Measurements from ENCODE around the gene ALG6. TPM values are rescaled to one million over a fixed set of nuclear protein-coding genes. Genes with fewer than 3 reads are reported as not detected.
"Not testable (repeated sequence)": the region's sequence is repeated elsewhere in the genome, so short reads cannot be mapped to it uniquely, and the experiment has no call there.

The ALG6 gene
- total and polyA plus RNA-seq, 2 donors: 6.9 to 40.4 TPM

- not testable (repeated sequence) for H3K36me3 ChIP-seq (ENCODE audit: insufficient read depth); DNase-seq (ENCODE audit: extremely low spot score); H3K4me3 ChIP-seq (ENCODE audit: low read depth, low read length); H3K27ac ChIP-seq (ENCODE audit: low read depth); H3K4me1 ChIP-seq (ENCODE audit: insufficient read depth)
- WGBS: 89% methylated on average over 2 of the region's 2 CpGs
Observed at GRCh38 chr1:63356234-63356633, 11.2 kb upstream of the ALG6 start.

- DNase-seq (ENCODE audit: extremely low spot score): no peak
- Histone ChIP-seq H3K36me3 (ENCODE audit: insufficient read depth) (no peaks in the 10 kb centered on the region), H3K4me1 (ENCODE audit: insufficient read depth) (no peaks in the 10 kb centered on the region), H3K27ac (ENCODE audit: low read depth) (no peak overlapping the region), H3K4me3 (ENCODE audit: low read depth, low read length) (no peak overlapping the region)
- WGBS: 90% methylated on average over 5 of the region's 5 CpGs
Observed at GRCh38 chr1:63359561-63359960, 7.9 kb upstream of the ALG6 start.

- DNase-seq (ENCODE audit: extremely low spot score): no peak
- Histone ChIP-seq H3K27ac (ENCODE audit: low read depth) (no peak overlapping the region), H3K4me1 (ENCODE audit: insufficient read depth) (no peaks in the 10 kb centered on the region), H3K4me3 (ENCODE audit: low read depth, low read length) (no peak overlapping the region), H3K36me3 (ENCODE audit: insufficient read depth) (no peaks in the 10 kb centered on the region)
- WGBS: 76% methylated on average over 1 of the region's 1 CpG
Observed at GRCh38 chr1:63362073-63362472, 5.4 kb upstream of the ALG6 start.

DNA sequence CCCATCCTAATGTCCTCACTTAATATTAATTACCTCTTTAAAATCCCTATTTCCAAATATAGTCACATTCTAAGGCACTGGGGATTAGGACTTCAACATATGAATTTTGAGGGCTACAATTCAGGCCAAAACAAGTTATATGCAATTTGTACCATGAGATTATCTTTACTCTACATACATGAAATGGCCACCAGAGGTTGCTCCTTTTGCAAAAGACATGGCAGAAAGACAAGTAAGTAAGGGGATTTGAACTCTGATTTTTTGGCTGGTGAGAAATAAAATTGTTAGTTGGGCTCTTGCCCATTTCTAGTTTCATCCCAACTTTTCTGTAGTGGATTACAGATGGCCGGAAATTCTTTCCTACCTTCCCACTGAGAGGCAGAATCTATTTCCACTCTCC, 4.8 kb upstream of the ALG6 start:
- Histone ChIP-seq H3K36me3 (ENCODE audit: insufficient read depth) (no peaks in the 10 kb centered on the region), H3K4me1 (ENCODE audit: insufficient read depth) (no peaks in the 10 kb centered on the region), H3K27ac (ENCODE audit: low read depth) (no peak overlapping the region), H3K4me3 (ENCODE audit: low read depth, low read length) (no peak overlapping the region)
- no peak for DNase-seq (ENCODE audit: extremely low spot score)
- 91% methylated on average over 1 of the region's 1 CpG for WGBS

DNA sequence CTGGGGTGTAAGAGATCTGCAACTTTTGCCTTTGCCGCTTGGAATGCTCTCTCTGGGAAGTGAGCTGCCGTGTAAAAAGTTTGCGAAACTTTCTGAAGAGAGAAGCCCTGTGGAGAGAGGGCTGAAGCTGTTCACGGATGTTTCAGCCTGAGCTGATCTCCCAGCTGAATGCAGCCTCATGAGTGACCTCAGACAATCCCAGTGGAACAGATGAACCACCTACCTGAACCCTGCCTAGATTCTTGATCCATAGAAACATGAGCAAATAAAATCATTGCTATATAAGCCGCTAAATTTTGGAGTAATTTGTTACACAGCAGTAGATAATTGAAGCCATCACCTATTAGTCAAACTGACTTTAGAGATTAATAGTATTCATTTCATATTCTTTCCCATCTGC, 4.4 kb upstream of the ALG6 start:
- no peaks in the 10 kb centered on the region for H3K4me1 ChIP-seq (ENCODE audit: insufficient read depth)
- no peak overlapping the region for H3K27ac ChIP-seq (ENCODE audit: low read depth)
- WGBS: 88% methylated on average over 5 of the region's 5 CpGs
- no peaks in the 10 kb centered on the region for H3K36me3 ChIP-seq (ENCODE audit: insufficient read depth)
- H3K4me3 ChIP-seq (ENCODE audit: low read depth, low read length): no peak overlapping the region
- no peak for DNase-seq (ENCODE audit: extremely low spot score)

DNA sequence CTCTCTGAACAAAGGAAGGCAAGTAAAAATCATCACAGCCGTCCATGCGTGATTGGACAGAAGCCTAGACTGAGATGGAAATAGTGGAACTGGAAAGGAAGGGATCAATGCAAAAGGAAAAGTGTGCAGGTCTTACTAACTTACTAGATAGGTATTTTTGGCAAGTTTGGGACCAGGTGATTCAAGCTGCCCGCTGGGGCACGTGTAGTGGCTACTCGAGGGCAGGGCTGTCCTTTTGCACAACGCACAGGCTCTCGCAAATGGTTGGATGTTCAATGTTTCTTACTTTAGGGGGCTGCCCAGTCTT, 566 bp upstream of the ALG6 start:
- H3K27ac ChIP-seq (ENCODE audit: low read depth): no peak overlapping the region

DNA sequence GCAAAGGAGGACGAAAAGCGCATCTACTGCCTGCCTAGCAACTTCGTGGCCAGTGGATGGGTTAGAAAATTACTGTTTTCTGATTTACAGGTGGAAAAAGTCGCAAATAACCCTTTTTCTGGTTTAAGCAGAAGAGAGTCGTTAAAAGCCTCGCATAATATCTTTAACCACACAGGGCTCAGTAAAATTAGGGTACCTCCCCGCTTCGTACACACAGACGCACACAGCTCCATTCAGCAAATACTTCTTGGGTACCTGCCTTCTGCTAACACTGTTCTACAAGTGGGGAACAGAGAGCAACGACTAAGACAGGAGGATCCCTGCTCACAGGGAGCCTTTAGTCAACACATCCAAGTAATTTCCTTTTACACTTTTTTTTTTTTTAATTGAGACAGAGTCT, 704 bp downstream of the ALG6 start:
- Histone ChIP-seq H3K27ac (ENCODE audit: low read depth) (no peak overlapping the region), H3K4me3 (ENCODE audit: low read depth, low read length) (peak overlapping the region; percentile 72), H3K36me3 (ENCODE audit: insufficient read depth) (no peaks in the 10 kb centered on the region), H3K4me1 (ENCODE audit: insufficient read depth) (no peaks in the 10 kb centered on the region)
- WGBS: 1% methylated on average over 10 of the region's 10 CpGs
- DNase-seq (ENCODE audit: extremely low spot score): no peak

More for the DNA sequence above, 566 bp upstream of the ALG6 start:
- no peaks in the 10 kb centered on the region for H3K36me3 ChIP-seq (ENCODE audit: insufficient read depth)
- DNase-seq (ENCODE audit: extremely low spot score): no peak
- peak overlapping the region; percentile 72 for H3K4me3 ChIP-seq (ENCODE audit: low read depth, low read length)
- H3K4me1 ChIP-seq (ENCODE audit: insufficient read depth): no peaks in the 10 kb centered on the region
- WGBS: 84% methylated on average over 7 of the region's 7 CpGs

DNA sequence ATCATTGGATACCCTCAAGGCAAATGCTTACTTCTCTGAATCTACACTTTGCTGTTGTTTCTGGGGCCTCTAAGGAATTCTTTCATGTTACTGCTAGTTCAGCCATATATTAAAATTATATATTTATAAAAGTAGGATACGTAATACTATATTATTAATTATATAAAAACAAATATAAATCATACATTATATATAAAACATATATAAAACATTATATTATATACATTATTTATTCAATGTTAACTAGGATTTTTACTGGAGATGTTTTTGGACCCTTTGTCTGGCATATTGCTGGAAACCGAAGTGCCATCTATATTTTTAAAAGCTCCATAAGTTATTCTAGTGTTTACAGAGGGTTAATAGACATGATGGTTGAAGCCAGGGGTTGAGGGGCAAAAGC, 12.2 kb downstream of the ALG6 start:
- WGBS: 96% methylated on average over 2 of the region's 2 CpGs
- Histone ChIP-seq H3K4me1 (ENCODE audit: insufficient read depth) (no peaks in the 10 kb centered on the region), H3K4me3 (ENCODE audit: low read depth, low read length) (no peak overlapping the region), H3K36me3 (ENCODE audit: insufficient read depth) (peaks cover 1% of the 10 kb centered on the region), H3K27ac (ENCODE audit: low read depth) (no peak overlapping the region)
- DNase-seq (ENCODE audit: extremely low spot score): no peak

GRCh38 chr1:63381741-63382140, 14.3 kb downstream of the ALG6 start:
- no peaks in the 10 kb centered on the region for H3K4me1 ChIP-seq (ENCODE audit: insufficient read depth)
- 75% methylated on average over 1 of the region's 1 CpG for WGBS
- no peak overlapping the region for H3K27ac ChIP-seq (ENCODE audit: low read depth)
- peaks cover 1% of the 10 kb centered on the region for H3K36me3 ChIP-seq (ENCODE audit: insufficient read depth)
- DNase-seq (ENCODE audit: extremely low spot score): no peak
- H3K4me3 ChIP-seq (ENCODE audit: low read depth, low read length): no peak overlapping the region

- over 99% methylated on average over 4 of the region's 4 CpGs for WGBS
- Histone ChIP-seq H3K27ac (ENCODE audit: low read depth) (no peak overlapping the region), H3K4me1 (ENCODE audit: insufficient read depth) (no peaks in the 10 kb centered on the region), H3K36me3 (ENCODE audit: insufficient read depth) (peaks cover 3% of the 10 kb centered on the region), H3K4me3 (ENCODE audit: low read depth, low read length) (no peak overlapping the region)
- no peak for DNase-seq (ENCODE audit: extremely low spot score)
Observed at GRCh38 chr1:63401945-63402344, 34.5 kb downstream of the ALG6 start.

- Histone ChIP-seq H3K4me1 (ENCODE audit: insufficient read depth) (no peaks in the 10 kb centered on the region), H3K27ac (ENCODE audit: low read depth) (no peak overlapping the region), H3K4me3 (ENCODE audit: low read depth, low read length) (no peak overlapping the region), H3K36me3 (ENCODE audit: insufficient read depth) (peaks cover 3% of the 10 kb centered on the region)
- DNase-seq (ENCODE audit: extremely low spot score): no peak
- 59% methylated on average over 3 of the region's 3 CpGs for WGBS
Observed at GRCh38 chr1:63403386-63403785, 36.0 kb downstream of the ALG6 start.

- no peak overlapping the region for H3K4me3 ChIP-seq (ENCODE audit: low read depth, low read length)
- no peaks in the 10 kb centered on the region for H3K4me1 ChIP-seq (ENCODE audit: insufficient read depth)
- DNase-seq (ENCODE audit: extremely low spot score): no peak
- no peak overlapping the region for H3K27ac ChIP-seq (ENCODE audit: low read depth)
- no peaks in the 10 kb centered on the region for H3K36me3 ChIP-seq (ENCODE audit: insufficient read depth)
Observed at GRCh38 chr1:63405021-63405420, 37.6 kb downstream of the ALG6 start.

- no peaks in the 10 kb centered on the region for H3K4me1 ChIP-seq (ENCODE audit: insufficient read depth)
- no peak overlapping the region for H3K4me3 ChIP-seq (ENCODE audit: low read depth, low read length)
- no peak for DNase-seq (ENCODE audit: extremely low spot score)
- H3K27ac ChIP-seq (ENCODE audit: low read depth): no peak overlapping the region
- no peaks in the 10 kb centered on the region for H3K36me3 ChIP-seq (ENCODE audit: insufficient read depth)
Observed at GRCh38 chr1:63405987-63406386, 38.6 kb downstream of the ALG6 start.

GRCh38 chr1:63407002-63407401, 39.6 kb downstream of the ALG6 start:
- no peak overlapping the region for H3K4me3 ChIP-seq (ENCODE audit: low read depth, low read length)
- DNase-seq (ENCODE audit: extremely low spot score): no peak
- H3K4me1 ChIP-seq (ENCODE audit: insufficient read depth): no peaks in the 10 kb centered on the region
- H3K36me3 ChIP-seq (ENCODE audit: insufficient read depth): peaks cover under 1% of the 10 kb centered on the region
- no peak overlapping the region for H3K27ac ChIP-seq (ENCODE audit: low read depth)

- Histone ChIP-seq H3K36me3 (ENCODE audit: insufficient read depth) (peaks cover 2% of the 10 kb centered on the region), H3K27ac (ENCODE audit: low read depth) (no peak overlapping the region), H3K4me3 (ENCODE audit: low read depth, low read length) (no peak overlapping the region), H3K4me1 (ENCODE audit: insufficient read depth) (no peaks in the 10 kb centered on the region)
- DNase-seq (ENCODE audit: extremely low spot score): no peak
- WGBS: 62% methylated on average over 4 of the region's 4 CpGs
Observed at GRCh38 chr1:63408331-63408730, 40.9 kb downstream of the ALG6 start.

All from urinary bladder (tissue), 4 donors.